NCI-H526 (cell line): Measurements from ENCODE around the gene STAT5B.
A peak's percentile ranks its signal among the peaks of the same experiment; 100 is the strongest.
"Not testable (repeated sequence)": the region's sequence is repeated elsewhere in the genome, so short reads cannot be mapped to it uniquely, and the experiment has no call there.

Source experiments
- DNase-seq, 2 experiments: peaks; one replicate each; lab custom pipeline; 2025; lab: John Stamatoyannopoulos, UW

The STAT5B gene

DNA sequence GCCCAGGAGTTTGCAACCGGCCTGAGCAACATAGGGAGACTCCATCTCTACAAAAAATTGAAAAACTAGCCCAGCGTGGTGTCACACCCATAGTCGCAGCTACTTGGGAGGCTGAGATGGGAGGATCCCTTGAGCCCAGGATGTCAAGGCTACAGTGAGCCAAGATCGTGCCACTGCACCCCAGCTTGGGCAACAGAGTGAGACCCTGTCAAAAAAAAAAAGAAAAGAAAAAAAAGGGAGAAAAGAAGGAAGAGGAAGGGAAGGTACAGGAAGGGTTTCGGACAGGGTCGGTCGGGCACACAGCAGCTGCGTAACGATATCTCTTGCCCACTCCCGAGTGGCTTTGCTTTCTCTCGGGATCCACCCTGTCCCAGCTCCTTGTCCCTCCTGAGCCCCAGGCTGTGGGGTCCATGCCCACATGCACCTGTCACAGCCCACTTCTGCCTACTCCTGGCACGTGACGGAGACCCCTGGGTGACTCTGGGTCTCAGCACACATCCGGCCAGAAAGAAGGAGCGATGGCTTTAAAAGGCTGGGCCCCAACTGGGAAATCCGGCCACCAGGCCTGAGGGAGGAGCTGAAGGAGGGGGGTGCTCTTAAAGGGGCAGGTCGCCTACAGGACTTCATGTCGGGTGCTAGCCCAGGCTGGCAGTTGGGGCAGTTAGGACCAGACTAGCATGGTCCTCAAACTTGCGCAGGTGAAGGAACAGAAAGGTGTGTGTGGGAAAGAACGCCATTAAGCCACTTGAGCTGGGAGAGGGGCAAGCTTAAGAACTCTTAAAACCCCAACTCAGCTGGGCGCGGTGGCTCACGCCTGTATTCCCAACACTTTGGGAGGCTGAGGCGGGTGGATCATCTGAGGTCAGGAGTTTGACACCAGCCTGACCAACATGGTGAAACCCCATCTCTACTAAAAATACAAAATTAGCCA lies 82.0 kb downstream of the STAT5B start, which contains the start of gene GHDC:
Gene GHDC (minus strand): TSS at position 526 of the 931 bp plus-strand sequence. CDS start 913 bp downstream, outside the sequence.
- DNase-seq = peak; percentile 77 to 90

DNA sequence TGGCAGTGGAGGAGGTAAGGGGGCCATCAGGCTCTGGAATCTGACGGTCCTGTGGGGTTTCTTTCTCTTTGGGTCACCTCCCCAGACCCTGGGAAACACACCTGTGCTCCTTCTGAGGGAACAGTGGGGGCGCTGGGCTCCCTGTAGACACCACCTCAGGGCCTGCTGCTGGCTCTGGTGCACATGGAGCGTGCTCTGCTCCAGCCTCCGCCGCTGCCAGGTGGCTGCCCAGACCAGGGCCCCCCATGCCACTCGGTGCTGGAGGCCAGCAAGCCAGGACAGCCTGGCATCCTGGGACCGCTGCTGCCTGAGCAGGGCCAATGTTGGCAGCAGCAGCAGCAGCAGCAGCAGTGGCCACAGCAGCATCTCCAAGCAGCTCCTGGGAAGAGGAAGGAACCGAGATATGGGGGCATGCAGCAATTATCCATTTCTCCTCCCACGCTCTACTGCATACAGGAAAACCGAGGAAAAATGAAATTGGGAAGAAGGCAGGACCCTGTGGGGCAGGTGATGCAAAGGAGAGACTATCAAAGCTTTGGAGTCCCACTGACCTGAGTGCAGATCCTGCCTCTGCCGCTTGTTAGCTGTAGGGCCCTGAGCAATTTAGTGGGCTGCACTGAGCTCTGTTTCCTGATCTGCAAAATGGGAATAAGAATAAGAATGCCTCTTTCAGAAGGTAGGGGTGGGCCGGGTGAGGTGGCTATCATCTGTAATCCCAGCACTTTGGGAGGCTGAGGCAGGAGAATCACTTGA lies 82.8 kb downstream of the STAT5B start:
- DNase-seq = no peak

DNA sequence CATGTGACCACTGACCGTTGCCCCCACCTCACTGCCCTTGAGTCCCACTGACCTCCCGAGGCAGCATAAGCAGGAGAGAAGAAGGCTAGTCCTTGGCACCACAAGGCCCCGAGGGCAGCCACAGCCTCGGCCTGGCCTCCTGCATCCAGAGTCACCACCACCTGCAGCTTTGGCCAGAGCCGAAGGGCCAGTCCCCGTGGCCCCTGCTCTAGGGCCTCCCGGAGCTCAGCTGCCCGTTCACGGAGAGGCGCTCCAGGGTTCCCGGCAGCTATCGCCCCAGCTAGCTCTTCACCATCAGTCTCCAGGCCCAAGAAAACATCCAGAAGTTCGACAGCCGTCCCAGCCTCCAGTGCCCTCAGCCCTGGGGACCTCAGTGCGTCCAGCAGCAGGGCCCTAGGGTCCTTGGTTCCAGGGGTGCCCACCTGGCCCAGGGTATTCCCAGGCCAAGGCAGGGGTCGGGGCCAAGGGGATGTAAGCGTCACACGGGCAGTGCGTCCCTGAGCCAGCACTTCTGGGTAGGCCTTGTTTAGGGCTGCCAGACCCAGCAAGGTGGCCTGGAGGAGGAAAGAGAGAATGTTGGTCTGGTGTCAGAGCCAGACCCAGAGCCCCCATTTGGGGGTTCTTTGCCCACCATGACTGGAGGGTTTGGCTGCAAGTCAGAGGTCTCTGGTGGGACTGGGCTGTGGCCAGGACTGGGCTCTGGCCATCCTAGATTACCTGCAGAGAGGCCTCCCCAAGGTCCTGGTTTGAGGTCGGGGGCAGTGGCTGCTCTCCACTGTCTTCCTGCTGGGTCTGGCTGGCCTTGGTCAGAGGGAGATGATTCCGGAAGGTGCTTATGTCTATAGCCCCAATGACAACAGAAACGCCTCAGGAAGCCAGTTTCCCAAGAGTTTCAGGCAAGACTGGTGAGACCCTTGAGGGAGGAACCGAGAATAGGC lies 83.7 kb downstream of the STAT5B start:
- DNase-seq = no peak

DNA sequence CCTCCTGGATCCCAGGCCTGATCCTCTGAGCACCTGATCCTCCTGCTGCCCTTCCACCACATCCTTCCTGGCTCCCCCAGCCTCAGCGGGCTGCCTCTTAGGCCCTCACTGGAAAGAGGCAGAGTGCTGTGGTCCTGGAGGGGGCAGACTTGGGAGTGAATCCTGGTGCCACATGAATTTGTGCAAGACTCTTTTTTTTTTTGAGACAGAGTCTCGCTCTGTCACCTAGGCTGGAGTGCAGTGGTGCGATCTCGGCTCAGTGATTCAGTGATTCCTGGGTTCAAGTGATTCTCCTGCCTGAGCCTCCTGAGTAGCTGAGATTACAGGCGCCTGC lies 84.9 kb downstream of the STAT5B start:
- no peak for DNase-seq

DNA sequence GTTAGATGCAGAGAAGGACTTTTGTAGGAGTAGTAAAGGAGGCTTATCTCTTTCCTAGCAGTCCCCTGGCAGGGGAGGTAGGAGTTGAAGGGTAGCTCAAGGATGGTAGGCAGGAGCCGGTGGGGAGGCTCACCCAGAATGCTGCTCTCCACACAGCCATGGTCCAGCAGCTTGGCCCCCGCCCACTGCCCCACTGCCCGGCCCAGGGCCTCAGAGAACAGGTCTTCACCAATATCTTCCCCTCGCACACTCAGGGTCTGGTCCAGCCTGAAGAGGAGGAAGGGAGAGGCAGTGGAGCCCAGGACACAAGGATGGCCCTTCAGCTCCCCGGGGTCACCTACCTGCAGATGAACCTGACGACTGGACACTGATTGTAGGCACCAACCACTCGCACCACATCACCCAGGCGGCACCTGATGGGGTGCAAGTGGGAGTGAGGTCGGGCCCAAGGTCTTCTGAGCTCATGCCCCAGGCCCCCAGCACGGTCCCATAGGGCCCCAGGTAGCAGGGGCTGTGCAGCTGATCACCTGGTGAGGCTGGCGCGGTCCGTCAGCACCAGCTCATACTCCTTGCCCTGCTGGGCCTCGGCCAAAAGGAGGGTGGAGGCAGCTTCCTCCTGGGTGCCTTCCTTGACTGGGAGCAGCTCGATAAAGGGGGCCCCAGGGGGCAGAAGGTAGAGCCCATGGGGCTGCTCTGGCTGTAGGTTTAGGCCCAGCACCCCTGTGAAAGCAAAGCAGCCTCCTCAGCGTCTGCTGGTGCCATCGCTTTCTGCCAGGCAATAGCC lies 85.5 kb downstream of the STAT5B start:
- no peak for DNase-seq

DNA sequence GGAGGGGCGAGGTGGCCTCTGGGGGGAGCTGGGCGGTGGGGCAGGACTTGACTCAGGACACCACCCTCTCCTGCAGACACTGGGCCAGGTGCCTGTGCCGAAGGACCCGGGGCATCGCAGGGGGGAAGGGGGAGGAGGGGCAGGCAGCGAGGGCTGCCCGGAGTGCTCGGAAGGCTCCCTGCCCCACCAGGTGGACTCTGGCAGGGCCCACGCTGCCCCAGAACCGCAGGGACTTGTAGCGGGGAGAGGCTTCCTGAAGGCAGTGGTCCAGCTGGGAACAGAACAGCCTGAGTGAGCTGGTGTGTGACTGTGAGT lies 86.6 kb downstream of the STAT5B start:
- no peak for DNase-seq

DNA sequence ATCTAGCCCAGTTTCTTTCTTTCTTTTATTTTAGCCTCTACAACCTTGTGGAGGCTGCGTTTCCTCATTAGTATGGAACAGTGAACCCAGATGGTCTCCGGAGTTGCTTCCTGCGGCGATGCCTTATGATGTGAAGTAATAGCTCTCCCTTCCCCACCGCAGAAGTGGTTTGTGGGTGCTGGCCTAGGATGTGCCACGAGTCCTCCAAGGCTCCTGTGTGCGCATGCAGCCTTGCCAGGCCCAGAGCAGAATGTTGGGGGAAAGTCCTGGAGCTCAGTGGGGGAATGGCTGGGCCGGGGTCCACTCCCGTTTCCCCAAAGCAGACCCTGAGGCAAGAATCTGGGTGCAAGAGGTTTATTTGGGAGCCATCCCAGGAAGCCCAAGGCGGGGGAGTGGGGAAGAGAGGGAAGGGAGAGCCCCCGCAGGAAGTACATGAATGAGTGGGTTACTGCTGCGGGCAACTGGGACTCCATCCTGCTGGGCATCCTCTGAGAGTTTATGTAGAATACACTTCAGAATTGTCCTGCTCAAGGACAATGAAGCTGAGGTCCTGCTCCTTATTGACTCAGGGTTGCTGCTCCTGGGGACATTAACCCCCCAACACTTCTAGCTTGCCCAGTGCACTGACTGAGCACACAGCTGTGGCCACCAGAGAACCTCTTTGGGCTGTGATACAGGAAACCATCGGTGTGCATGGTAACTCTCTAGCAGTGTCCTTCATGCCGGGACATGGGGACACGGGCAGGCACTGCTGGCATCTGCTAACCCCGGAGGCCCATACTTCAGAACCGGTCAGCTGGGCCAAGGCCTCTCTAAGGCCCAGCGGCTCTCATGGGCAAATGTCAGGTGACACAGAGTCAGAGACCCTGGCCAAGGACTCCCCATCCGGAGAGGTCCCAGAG lies 87.2 kb downstream of the STAT5B start:
- no peak for DNase-seq

DNA sequence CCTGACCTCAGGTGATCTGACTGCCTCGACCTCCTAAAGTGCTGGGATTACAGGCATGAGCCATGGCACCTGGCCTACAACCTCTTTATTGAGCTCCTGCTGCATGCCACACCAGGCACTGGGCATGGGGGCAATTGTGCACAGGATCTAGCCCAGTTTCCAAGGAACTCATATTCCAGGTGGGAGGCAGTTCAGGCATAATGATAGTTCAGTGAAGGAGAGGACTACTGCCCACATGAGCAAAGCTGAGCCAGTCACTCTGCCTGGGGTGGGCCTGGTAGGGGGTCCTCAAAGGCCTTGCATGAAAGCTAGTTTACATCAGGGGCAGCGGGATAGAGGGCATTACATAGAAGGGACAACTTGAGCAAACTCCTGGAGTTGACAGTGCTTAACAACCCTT lies 88.4 kb downstream of the STAT5B start:
- no peak for DNase-seq

DNA sequence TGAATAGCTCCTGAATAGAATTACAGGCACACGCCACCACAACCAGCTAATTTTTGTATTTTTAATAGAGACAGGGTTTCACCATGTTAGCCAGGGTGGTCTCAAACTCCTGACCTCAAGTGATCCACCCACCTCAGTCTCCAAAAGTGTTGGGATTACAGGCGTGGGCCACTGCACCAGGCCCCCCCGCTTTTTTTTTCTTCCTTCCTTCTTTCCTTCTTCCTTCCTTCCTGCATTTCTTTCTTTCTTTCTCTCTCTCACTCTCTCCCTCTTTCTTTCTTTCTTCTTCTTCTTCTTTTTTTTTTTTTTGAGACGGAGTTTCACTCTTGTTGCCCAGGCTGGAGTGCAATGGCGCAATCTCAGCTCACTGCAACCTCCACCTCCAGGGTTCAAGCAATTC lies 90.0 kb downstream of the STAT5B start:
- not testable (repeated sequence) for DNase-seq

DNA sequence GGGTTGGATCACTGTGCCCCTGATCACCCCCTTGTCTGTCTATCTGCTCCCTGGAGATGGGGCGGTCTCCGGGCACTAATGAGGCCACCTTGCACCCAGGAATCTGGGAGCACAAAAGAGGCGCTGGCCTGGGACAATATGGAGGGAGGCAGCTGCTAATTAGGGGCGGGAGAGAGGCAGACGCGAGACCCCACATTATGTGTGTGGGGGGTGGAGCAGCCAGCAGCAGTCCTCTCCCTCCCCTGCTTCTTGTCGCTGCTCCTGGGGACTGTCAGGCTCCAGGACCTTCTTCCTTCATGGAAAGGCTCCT lies 90.6 kb downstream of the STAT5B start:
- no peak for DNase-seq

DNA sequence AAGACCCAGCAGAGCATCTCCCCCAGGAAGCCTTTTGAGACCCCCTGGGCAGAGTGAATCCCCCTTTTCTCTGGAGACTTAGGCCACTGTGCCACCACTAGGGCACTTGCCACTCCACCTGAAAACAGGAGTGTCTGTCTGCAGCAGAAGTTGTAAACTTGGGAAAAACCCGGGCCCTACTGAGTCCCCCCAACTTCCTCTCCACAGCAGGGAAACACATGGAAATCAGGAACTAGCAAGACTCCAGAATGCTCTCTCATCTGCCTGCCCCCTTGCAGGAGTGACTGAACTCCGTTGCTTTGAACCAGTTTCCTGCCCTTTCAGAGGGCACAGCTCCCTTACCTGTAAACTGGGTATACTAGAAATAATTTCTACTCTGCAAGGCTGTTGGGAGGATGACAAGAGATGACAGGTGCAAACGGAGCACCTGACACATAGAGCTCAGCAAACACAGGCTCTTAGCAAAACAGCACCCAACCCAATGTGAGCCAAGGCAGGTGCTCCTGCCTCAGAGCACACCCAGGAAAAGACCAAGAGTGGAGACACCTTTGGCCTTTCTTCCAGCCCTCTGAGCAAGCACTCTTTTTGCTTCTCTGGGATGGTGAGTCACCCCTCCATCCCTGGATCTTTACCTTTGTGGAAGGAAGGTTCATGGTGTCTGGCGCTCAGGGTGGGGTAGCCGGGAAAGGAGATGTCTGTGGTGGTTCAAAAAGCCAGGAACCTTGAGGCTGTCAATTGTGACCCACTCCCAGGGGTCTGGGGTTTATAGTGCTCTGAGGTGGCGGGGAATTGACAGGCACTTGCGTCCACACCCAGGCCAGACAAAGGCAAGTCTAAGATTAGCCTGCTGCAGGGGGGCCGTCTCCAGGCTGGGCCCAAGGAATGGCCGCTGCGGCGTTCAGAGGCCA lies 91.2 kb downstream of the STAT5B start, which contains the start of gene HCRT:
Gene HCRT (minus strand): TSS at position 740 of the 908 bp plus-strand sequence. CDS start 87 bp downstream, at position 653.
- DNase-seq = no peak

DNA sequence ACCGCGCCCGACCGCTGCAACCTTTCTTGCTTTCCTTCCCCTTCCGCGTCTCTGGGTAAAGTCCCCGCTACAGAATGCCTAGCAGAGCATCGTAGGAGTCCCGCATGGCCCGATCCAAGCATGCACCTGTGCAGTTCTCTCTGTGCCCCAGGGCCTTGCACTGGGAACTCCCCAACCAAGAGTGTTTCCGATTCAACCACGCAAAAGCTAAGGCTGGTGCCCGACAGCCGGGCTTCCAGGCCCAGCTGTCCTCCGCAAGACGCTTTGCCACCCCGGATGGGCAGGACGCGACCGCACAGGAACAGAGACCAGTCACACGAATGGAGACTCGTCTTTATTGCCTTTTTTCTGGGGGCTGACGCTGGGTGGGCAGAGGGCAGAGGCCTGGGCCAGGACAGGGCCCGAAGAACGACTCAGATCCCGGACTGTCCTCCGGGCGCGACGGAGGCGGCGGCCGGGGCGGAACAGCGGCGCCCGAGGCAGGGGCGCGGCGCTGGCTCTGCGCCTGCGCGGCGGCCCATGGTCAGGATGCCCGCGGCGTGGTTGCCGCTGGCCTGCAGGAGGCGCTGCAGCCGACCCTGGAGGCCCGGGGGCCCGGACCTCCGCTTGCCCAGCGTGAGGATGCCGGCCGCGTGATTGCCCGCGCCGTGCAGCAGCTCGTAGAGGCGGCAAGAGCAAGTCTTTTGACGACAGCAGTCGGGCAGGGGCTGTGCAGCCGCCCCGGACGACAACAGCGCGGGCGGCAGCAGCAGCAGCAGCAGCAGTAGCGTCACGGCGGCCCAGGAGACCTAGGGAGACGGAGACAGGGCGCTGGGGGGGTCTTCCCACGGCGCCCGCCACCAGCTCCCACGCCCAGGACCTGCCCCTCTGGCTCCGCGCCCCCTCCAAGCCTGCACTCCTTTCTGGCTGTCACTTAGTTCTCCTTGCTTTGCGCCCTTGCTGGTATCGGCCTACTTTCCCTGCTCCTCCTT lies 92.2 kb downstream of the STAT5B start:
- DNase-seq = peak; percentile 20 to 90

DNA sequence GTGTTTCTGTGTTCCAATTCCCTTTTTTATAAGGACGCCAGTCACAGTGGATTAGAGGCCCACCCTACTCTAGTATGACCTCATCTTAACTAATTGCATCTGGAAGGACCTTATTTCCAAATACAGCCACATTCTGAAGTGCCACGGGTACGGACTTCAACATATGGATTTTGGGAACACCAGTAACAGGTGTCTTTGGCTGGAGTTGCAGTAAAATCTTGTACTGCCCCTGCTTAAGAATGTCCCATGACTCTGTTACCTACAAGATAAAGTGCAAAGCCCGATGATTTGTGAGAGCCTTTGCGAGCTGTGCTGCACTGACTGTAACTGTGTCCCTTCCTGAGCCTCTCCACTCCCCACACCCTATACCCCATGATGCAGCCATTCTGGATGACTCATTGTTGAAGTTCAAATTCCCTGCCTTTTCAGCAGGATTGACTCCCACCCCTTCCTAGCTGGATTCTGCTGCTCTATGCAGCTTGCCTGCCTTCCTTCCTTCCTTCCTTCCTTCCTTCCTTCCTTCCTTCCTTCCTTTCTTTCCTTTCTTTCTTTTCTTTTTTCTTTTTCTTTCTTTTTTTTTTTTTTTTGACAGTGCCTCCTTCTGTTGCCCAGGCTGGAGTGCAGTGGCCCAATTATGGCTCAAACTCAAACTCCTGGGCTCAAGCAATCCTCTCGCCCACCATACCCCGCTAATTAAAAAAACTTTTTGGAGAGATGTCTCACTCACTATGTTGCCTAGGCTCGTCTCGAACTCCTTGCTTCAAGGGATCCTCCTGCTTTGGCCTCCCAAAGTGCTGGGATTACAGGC lies 93.1 kb downstream of the STAT5B start:
- DNase-seq = no peak

DNA sequence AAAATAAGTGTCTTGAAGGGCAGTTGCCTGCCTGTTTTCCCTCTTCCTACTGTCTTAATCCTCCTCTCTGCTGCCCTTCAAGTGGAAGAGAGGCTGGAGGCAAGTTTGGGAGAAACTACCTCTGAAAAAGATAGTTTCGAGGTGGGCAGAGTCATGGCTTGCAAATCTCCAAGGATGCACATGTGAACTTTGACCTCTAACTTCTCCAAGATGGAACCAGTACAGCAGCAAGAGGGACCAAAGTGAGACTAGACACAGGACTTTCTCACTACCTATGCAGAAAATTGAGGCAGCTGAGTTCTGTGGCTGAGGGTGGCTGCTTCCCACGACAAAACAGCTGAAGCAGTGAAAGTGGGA lies 94.4 kb downstream of the STAT5B start:
- no peak for DNase-seq

DNA sequence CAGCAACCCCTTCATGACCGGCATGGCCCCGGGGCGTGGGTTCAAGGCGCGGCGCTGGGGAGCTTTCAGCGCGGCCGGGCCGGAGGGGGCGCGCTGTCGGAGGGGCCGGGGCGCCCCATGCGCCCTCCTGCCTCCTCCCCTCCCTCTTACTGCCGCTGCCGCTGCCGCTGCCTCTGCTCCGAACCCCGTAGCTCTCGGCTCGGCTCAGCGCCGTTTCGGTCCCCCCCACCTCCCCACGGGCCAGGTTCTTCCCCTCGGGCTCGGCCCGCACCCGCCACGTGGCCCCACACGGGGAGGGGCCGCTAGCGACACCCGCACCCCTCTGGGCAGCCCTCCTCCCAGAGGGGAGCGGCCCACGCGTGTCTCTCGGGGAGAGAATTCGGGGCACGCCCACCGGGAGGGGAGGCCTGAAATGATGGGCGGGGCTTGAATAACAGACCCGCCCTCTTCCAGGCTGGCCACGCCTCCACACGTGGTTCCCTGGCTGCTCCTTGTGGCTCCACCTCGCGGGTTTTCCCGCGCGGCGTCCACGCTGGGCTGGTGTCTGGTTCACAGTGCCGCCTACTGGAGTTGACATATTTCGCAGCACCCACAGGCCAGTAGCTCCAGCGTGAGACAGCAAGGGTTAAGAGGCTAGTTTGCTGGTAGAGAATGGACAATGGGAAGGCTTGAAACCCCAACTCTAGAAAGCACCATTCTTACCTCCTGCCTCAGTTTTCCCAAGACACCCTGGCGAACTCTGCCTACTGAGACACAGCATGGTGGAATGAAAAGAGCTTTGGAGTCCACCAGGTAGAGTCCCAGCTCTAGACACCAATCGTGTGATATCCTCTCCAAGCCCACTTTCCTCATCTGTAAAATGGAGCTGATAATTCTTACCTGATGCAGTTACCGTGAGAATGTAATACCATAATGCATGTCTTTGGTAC lies 95.0 kb downstream of the STAT5B start, which contains the start of gene KCNH4:
Gene KCNH4 (minus strand): TSS at position 221 of the 929 bp plus-strand sequence. CDS start 197 bp downstream, at position 24.
- peak; percentile 71 to 92 for DNase-seq

DNA sequence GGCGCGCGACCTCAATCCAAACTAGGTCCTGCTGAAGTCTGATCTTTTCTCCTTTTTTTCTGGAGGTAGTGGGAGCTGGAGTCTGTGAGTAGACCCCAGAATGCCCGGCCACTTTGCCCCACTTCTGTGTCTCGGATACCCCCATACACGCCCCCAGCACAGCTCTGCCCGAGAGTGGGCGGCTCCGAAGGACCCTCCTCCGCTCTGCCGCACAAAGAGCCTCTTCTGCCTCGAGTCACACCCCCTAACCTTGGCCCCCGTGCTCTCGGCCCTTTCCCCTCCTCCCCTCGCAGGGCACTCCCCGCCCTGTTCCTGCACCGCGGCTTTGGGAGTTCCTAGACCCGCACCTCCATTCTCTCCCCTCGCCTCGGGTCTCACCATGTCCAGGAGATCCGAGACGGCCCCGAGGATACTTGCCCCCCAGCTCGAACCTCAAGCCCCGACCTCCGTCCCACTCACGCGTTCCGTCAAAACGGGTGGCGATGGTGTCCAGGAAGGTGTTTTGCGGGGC lies 95.7 kb downstream of the STAT5B start:
- peak in 1 of 2 experiments; percentile 48 for DNase-seq
